Measurements from ENCODE around the gene DIPK2A. TPM values are rescaled to one million over a fixed set of nuclear protein-coding genes. Genes with fewer than 3 reads are reported as not detected.

Gene DIPK2A
- total RNA-seq, 2 experiments from 2014 or later: 18.0 to 19.4 TPM

DNA sequence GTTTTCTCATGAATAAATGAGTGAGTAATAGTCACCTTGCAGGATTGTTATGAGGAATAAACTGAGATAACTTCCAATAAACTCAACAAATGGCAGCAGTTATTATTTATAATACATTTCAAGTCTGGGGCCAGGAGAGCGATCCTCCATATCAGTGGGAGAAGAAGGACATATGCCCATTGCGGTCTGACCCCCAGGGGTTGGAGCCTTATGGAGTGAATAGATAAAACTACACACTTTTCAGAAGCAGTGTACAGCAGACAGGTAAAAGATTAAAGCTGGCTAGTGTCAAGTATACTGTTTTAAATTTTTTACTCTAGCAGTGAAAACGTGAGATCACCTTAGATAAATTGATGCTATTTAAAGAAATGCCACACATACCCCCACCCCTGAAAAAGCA is 43.5 kb downstream of the DIPK2A start:
- DNase-seq (no peak), ATAC-seq (no peak)
- no peaks in the 10 kb centered on the region for H3K9me3 Mint-ChIP-seq
- CTCF ChIA-PET: no interaction called here
- intact Hi-C loops (cut with micrococcal nuclease): no loop called here
- POLR2A ChIA-PET: no interaction called here
- no peaks in the 10 kb centered on the region for H3K27me3 Mint-ChIP-seq
- no peak overlapping the region for H3K27ac Mint-ChIP-seq
- no peaks in the 10 kb centered on the region for H3K4me1 Mint-ChIP-seq (ENCODE audit: low read depth)
- H3K36me3 Mint-ChIP-seq (ENCODE audit: low read depth): no peaks in the 10 kb centered on the region
- TF ChIP-seq, protein P1, sequence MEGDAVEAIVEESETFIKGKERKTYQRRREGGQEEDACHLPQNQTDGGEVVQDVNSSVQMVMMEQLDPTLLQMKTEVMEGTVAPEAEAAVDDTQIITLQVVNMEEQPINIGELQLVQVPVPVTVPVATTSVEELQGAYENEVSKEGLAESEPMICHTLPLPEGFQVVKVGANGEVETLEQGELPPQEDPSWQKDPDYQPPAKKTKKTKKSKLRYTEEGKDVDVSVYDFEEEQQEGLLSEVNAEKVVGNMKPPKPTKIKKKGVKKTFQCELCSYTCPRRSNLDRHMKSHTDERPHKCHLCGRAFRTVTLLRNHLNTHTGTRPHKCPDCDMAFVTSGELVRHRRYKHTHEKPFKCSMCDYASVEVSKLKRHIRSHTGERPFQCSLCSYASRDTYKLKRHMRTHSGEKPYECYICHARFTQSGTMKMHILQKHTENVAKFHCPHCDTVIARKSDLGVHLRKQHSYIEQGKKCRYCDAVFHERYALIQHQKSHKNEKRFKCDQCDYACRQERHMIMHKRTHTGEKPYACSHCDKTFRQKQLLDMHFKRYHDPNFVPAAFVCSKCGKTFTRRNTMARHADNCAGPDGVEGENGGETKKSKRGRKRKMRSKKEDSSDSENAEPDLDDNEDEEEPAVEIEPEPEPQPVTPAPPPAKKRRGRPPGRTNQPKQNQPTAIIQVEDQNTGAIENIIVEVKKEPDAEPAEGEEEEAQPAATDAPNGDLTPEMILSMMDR (IDR thresholded peaks at IDR 0.05): no peak
- H3K4me3 Mint-ChIP-seq: no peak overlapping the region

DNA sequence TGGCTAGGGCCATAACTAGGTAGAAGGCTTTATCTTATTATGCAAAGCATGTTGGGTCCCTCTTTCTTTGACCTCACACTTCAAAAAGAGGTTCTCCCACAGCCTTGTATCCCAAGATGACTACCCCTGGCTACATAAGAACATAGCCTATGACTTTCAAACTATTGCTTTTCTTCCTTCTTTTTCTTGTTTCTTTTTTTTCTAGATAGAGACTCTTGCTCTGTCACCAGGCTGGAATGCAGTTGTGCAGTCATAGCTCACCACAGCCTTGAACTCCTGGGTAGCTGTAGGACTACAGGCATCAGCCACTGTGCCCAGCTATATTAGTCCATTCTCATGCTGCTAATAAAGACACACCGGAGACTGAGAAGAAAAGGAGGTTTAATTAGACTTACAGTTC is 47.2 kb downstream of the DIPK2A start:
- TF ChIP-seq, protein P1 (IDR thresholded peaks at IDR 0.05): no peak
- intact Hi-C loops (cut with micrococcal nuclease): no loop called here
- CTCF ChIA-PET: no interaction called here
- POLR2A ChIA-PET: no interaction called here
- H3K36me3 Mint-ChIP-seq (ENCODE audit: low read depth): no peaks in the 10 kb centered on the region
- H3K27me3 Mint-ChIP-seq: no peaks in the 10 kb centered on the region
- H3K9me3 Mint-ChIP-seq: no peaks in the 10 kb centered on the region
- ATAC-seq: no peak
- no peaks in the 10 kb centered on the region for H3K4me1 Mint-ChIP-seq (ENCODE audit: low read depth)
- H3K27ac Mint-ChIP-seq: no peak overlapping the region
- no peak for DNase-seq
- H3K4me3 Mint-ChIP-seq: no peak overlapping the region

Other genes with a start within 250 kb of the DIPK2A start
- gene SLC9A9, start 123.4 kb upstream of the DIPK2A start, total RNA-seq: 1 to 10 TPM; 1.9 to 2.2 TPM